HK-2 (cell line): Measurements from ENCODE around the gene DENND6B.
"Not testable (repeated sequence)": the region's sequence is repeated elsewhere in the genome, so short reads cannot be mapped to it uniquely, and the experiment has no call there.

Source experiments
- DNase-seq: peaks from one replicate; pipeline ENCODE4 v3.0.0-alpha.2; 2018; ENCODE audit not compliant: unreplicated experiment

Gene DENND6B

GRCh38 chr22:50273781-50274180 is 53.0 kb downstream of the DENND6B start:
- DNase-seq: not testable (repeated sequence)

DNA sequence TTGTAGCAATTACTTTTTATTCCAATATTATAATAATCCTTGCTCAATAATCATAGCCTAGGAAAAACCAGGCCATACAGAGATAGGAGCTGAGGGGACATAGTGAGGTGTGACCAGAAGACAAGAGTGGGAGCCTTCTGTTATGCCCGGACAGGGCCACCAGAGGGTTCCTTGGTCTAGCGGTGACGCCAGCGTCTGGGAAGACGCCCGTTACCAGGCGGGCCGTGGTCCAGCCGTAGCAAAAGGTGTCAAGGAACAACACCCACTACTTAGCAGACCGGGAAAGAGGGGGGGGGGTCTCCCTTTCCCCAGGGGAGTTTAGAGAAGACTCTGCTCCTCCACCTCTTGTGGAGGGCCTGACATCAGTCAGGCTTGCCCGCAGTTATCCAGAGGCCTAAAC is 53.5 kb downstream of the DENND6B start:
- not testable (repeated sequence) for DNase-seq

DNA sequence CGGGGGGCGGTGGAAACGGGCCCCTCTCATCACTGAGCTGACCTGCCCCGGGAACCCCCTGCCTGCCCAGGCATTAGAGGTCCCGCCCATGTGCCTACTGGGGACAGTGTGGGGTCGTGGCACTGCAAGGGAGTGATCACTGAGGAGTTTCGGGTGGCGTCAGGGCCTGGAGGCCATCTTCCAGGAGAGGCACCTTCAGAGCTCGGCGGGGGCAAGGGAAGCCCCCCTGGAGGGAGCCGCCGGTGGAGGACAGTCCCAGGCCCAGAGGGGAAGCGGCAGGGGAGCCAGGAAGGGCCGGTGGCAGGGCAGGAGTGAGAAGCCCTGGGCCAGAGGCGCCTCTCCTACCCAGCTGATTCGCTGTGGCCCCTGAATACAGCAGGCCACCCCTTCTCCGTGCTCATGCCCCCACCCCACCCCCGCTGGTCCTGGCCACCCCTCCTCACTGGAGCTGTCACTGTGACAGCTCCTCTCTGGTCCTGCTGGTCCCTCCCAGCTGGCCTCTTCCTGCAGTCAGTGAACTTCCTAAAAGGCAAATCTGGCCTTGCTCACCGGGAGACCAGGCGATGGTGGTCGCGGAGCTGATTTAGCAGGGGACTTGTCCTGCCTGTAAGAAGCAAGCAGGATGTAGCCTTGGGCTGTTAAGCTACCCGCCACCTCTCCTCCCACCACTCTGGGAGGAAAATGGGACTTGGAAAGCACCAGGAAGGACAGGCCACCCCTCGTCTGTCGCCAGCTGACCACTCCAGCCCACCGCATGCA is 54.6 kb downstream of the DENND6B start:
- no peak for DNase-seq

DNA sequence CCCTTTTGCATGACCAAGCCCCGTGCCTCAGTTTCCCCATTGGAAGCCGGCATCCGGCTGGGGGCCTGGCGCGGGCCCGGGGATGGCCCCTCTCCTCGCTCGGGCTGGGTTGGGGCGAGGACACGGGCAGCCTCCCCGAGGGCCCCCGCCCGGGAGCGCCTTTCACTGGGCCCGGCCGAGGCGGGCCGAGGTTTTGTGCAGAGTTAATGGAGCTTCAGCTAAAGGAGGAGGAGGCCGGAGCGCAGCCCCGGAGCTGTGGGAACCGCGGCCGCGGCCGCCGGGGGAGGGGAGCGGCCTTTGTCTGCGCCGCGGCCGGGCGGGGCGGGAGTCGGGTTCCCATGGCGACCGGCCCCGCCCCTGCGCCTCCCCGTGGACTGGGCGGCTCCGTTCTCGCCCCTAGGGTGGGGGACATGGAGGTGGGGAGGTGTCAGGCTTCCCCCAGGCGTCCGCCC is 55.3 kb downstream of the DENND6B start:
- DNase-seq: peak; percentile 62

DNA sequence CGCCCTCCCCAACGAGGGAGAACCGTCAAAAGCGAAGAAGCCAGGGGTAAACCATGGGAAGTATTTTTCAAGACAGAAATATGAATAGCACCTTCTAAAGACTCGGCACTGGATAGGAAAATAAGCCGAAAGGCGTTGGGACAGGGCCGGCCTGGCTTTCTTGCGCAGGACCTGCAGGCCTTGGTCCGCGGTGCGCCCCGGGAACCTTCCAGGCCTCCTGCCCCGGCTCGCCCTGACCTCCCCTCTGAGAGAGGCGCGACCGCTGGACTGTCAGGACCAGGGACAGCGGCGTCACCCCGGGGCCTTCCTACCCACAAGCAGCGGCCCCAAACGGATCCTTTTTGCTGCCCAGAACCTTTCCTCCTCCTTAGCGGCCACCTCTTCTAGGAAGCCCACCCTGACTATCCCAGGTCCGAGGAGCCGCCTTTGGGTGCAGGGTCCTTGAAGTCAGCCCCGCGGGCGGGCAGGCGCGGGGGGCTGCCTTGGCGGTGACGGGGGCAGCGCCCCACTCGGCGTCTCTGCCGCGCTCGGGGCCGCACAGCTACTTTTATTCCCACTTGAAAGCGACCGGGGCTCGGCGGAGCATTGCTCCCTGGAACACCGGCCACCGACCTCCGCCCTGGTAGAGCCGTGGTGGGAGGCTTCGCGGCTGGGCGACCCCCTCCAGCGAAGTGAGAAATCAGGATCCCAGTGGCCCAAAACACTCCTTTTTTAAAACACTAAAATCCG is 56.0 kb downstream of the DENND6B start:
- peak; percentile 76 for DNase-seq

- peak; percentile 66 for DNase-seq
These were observed 56.7 kb downstream of the DENND6B start, which contains the start of gene MAPK11 for GRCh38 chr22:50269970-50270665. TSS of gene MAPK11 (minus strand) at chr22:50270380. CDS start at chr22:50270292, 88 bp downstream.

DNA sequence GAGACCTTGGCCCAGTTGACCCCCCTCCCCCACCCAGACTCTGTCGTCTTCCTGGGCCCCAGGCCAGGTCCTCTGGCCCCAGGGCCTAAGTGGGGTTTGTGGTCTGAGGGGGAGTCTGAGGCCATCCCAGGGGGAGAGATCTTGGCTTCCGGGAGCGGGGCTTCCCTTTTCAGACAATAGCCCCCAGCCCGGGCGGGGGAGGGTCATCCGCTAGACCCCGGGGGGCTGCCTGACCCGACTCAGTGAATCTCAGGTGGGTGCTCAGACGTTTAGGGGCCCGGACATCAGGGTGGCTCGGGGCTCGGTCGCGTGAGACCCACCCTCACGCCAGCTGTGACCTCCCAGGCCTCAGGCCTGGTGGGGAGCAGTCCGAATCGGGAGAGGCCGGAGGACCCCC is 57.2 kb downstream of the DENND6B start:
- no peak for DNase-seq

GRCh38 chr22:50268655-50269113 is 58.1 kb downstream of the DENND6B start:
- no peak for DNase-seq

GRCh38 chr22:50267591-50268390 is 59.0 kb downstream of the DENND6B start:
- DNase-seq: no peak

GRCh38 chr22:50266994-50267393 is 59.8 kb downstream of the DENND6B start:
- DNase-seq: no peak

GRCh38 chr22:50264946-50265669 is 61.7 kb downstream of the DENND6B start:
- no peak for DNase-seq

GRCh38 chr22:50264104-50264745 is 62.6 kb downstream of the DENND6B start:
- DNase-seq: no peak

DNA sequence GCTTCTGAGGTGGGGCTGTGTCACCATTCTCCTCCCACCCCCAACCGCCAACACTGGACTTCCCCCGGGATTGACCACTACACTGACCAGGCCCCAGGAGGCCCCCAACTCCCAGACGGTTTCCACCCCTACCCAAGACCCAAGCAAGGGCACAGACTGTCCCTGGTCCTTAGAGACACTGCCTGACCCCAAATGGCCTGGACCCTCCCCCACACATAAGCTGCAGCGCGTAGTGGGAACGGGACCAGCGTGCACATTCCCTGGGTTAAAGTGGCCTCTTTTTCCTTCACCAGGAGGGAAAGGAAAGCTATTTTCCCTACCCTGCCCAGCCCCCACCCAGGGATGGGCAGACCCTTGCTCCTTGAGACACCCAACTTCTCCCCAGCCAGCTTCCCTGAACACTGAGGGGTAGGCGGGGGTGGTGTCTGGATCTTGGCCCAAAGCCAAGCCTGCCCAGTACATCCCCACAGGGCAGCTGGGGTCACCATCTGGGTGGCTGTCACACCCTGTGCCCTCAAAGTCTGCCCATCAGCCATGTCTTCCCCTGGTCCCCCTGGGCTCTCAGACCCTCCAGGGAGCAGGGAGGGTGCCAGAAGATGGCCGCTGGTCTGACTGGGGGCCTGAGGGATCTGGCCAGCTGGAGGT is 63.7 kb downstream of the DENND6B start:
- no peak for DNase-seq

- peak; percentile 72 for DNase-seq
These were observed 64.3 kb downstream of the DENND6B start for GRCh38 chr22:50262460-50262911.

DNA sequence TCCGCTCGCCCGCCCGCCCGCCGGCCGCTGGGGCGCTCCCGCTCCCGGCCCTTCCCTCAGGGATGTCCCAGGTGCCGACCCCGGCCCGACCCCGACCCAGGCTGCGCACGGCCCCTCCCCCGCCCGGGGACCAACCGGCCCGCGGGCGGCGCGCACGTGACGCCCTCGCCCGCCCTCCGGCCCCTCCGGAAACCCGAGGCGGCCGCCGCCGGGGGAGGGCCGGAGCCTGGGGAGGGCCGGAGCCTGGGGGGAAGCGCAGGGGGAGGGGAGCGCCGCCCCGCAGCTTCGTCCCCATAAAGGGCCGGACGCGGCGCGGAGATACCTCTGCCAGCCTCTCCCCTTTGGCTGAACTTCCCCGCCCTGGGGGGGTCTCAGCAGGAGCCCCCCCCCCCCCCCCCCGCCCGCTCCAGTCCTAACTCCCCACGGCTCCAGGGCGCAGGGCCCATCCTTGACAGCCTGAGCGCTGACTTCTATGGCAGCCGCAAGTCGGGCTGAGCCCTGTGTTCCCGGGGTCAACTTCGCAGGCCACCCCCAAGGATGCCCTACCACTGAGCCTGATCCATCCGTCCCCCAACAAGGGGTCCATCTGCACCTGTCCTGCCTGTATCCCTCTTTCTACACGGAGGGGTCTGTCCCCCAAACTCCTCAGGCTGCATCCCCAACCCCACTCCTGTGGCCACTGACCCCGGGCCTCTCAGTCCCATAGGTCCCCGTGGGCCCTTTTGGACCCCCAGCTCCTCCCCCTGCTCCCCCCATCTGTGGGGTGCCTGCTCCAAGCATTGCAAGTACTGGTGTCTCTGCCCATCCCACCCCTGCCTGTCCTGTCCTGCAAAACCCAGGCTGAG is 65.0 kb downstream of the DENND6B start, which contains the start of gene MAPK12:
MAPK12 (minus strand) TSS at position 69 of the 845 bp plus-strand sequence. CDS start 174 bp downstream, outside the sequence.
- DNase-seq: no peak

DNA sequence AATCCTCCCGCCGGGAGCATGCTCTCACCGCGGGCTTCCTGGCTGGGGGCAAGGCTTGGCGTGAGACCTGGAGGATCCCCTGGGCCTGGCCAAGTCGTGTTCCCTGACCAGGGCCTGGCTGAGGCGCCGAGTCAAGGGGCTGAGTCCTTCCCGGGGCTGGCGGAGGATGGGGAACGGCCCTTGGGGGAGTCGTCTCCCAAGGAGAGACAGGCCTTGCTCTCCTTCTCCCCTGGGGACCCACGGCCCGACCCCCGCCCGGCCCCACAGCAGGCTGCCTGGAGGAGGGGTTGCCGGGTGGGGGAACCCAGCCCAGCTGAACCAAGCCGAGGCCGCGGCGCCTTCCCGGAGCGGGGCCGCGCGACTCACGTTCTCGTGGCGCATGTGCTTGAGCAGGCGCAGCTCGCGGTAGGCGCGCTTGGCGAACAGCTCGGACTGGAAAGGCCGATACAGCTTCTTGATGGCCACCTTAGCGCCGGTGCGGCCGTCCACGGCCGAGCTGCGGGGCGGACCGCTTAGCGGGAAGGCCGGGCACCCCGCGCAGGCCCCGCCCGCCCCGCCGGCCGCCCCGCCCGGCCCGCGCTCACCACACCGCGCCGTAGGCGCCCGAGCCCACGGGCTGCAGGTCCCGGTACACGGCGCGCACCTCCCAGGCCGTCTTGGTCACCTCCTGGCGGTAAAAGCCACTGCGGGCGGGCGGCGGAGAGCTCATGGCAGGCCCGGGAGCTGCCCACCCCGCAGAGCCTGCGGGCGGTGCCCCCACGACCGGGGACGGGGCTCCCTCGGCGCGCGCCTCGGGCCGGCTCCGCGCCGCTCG is 65.8 kb downstream of the DENND6B start:
- DNase-seq: peak; percentile 63

GRCh38 chr22:50260434-50260800 is 66.4 kb downstream of the DENND6B start:
- no peak for DNase-seq

GRCh38 chr22:50259302-50259701 is 67.5 kb downstream of the DENND6B start:
- DNase-seq: no peak
